Measurements from ENCODE around the gene NSUN4. TPM values are rescaled to one million over a fixed set of nuclear protein-coding genes. Genes with fewer than 3 reads are reported as not detected.
A peak's percentile ranks its signal among the peaks of the same experiment; 100 is the strongest.

The NSUN4 gene
- total and polyA plus RNA-seq, 9 of the 15 experiments (the other 6 are each of a cell fraction or from before 2014, with no cell fraction given) = 33.4 to 60.2 (median 46.3) TPM

- TF ChIP-seq ETS1 (conservative IDR thresholded peaks at IDR 0.05; ENCODE audit: control insufficient read depth, low read depth, low read length) (peak; percentile 90), CBX8 (IDR thresholded peaks at IDR 0.05; ENCODE audit: borderline replicate concordance, extremely low read depth, low read depth, low read length, poor library complexity, severe bottlenecking) (no peak), ZNF609 (CRISPR knock-in tag; IDR thresholded peaks at IDR 0.05; ENCODE audit: borderline replicate concordance) (peak; percentile 72; the same call in 1 of the 2 replicates), HMG20A (CRISPR knock-in tag; conservative IDR thresholded peaks at IDR 0.05) (no peak), BACH1 (tag; IDR thresholded peaks at IDR 0.05) (peak; percentile 83; the same call in 1 of the 2 replicates), CGGBP1 (CRISPR knock-in tag; IDR thresholded peaks at IDR 0.05) (peak; percentile 39; the same call in 1 of the 2 replicates), SETDB1 (IDR thresholded peaks at IDR 0.05; ENCODE audit: low read length) (no peak), ZFX (CRISPR knock-in tag; IDR thresholded peaks at IDR 0.05) (peak; percentile 72), TRIM28 (IDR thresholded peaks at IDR 0.05) (peak; percentile 29; the same call in 1 of the 2 replicates), NR1H2 (CRISPR knock-in tag; IDR thresholded peaks at IDR 0.05) (peak; percentile 10; the same call in 1 of the 2 replicates), BRCA1 (IDR thresholded peaks at IDR 0.05) (no peak), BRCA1 (CRISPR knock-in tag; IDR thresholded peaks at IDR 0.05) (no peak)
- TF ChIP-seq, protein P1, sequence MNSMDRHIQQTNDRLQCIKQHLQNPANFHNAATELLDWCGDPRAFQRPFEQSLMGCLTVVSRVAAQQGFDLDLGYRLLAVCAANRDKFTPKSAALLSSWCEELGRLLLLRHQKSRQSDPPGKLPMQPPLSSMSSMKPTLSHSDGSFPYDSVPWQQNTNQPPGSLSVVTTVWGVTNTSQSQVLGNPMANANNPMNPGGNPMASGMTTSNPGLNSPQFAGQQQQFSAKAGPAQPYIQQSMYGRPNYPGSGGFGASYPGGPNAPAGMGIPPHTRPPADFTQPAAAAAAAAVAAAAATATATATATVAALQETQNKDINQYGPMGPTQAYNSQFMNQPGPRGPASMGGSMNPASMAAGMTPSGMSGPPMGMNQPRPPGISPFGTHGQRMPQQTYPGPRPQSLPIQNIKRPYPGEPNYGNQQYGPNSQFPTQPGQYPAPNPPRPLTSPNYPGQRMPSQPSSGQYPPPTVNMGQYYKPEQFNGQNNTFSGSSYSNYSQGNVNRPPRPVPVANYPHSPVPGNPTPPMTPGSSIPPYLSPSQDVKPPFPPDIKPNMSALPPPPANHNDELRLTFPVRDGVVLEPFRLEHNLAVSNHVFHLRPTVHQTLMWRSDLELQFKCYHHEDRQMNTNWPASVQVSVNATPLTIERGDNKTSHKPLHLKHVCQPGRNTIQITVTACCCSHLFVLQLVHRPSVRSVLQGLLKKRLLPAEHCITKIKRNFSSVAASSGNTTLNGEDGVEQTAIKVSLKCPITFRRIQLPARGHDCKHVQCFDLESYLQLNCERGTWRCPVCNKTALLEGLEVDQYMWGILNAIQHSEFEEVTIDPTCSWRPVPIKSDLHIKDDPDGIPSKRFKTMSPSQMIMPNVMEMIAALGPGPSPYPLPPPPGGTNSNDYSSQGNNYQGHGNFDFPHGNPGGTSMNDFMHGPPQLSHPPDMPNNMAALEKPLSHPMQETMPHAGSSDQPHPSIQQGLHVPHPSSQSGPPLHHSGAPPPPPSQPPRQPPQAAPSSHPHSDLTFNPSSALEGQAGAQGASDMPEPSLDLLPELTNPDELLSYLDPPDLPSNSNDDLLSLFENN (IDR thresholded peaks at IDR 0.05; ENCODE audit: low read depth in 2 of 2, low read length in 2 of 2) = peak in 1 of 2 experiments; percentile 72; a peak in 1 of 4 replicates
- TF ChIP-seq, protein P2, sequence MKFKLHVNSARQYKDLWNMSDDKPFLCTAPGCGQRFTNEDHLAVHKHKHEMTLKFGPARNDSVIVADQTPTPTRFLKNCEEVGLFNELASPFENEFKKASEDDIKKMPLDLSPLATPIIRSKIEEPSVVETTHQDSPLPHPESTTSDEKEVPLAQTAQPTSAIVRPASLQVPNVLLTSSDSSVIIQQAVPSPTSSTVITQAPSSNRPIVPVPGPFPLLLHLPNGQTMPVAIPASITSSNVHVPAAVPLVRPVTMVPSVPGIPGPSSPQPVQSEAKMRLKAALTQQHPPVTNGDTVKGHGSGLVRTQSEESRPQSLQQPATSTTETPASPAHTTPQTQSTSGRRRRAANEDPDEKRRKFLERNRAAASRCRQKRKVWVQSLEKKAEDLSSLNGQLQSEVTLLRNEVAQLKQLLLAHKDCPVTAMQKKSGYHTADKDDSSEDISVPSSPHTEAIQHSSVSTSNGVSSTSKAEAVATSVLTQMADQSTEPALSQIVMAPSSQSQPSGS (CRISPR knock-in tag; IDR thresholded peaks at IDR 0.05) = peak; percentile 11; the same call in 1 of the 2 replicates
These were observed 37.4 kb upstream of the NSUN4 start, which contains the start of the genes LRRC41 and UQCRH (continued) for GRCh38 chr1:46303038-46303871.
